ENCODE measurements around the gene LMTK3.

DNA sequence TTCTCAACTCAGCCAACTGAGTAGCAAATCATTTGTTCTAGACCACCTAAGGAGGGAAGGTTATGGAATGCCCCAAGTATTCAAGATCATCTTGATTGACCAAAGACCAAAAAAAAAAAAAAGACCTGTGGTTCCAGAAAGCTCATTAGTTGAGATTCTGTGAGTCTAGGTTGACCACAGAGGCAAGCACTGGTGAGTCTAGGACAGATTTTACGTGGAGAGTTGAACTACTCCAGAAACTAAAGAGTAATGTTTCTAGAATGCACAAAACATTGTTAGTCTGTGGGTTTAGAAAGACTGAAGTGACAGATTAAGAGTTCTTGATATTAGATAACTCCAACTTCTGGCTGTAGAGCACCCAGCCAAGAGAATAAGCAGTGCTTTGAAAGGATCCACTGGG lies 46.4 kb downstream of the LMTK3 start:
- TF ChIP-seq EZH2phosphoT487 (IDR thresholded peaks at IDR 0.05; ENCODE audit: borderline replicate concordance, low read length): no peak
- TF ChIP-seq, protein P1, sequence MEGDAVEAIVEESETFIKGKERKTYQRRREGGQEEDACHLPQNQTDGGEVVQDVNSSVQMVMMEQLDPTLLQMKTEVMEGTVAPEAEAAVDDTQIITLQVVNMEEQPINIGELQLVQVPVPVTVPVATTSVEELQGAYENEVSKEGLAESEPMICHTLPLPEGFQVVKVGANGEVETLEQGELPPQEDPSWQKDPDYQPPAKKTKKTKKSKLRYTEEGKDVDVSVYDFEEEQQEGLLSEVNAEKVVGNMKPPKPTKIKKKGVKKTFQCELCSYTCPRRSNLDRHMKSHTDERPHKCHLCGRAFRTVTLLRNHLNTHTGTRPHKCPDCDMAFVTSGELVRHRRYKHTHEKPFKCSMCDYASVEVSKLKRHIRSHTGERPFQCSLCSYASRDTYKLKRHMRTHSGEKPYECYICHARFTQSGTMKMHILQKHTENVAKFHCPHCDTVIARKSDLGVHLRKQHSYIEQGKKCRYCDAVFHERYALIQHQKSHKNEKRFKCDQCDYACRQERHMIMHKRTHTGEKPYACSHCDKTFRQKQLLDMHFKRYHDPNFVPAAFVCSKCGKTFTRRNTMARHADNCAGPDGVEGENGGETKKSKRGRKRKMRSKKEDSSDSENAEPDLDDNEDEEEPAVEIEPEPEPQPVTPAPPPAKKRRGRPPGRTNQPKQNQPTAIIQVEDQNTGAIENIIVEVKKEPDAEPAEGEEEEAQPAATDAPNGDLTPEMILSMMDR (IDR thresholded peaks at IDR 0.05; ENCODE audit: low read depth, low read length, poor library complexity, severe bottlenecking): no peak
